ENCODE results near the gene THAP7.

THAP7 gene

GRCh38 chr22:21030621-21031544, 29.0 kb upstream of the THAP7 start:
- DNase-seq (ENCODE audit: low spot score) = no peak

GRCh38 chr22:21030032-21030431, 28.1 kb upstream of the THAP7 start:
- no peak for DNase-seq (ENCODE audit: low spot score)

- DNase-seq (ENCODE audit: low spot score) = no peak
Observed at GRCh38 chr22:21029486-21030025, 27.6 kb upstream of the THAP7 start.

GRCh38 chr22:21028277-21029251, 26.6 kb upstream of the THAP7 start:
- no peak for DNase-seq (ENCODE audit: low spot score)

- no peak for DNase-seq (ENCODE audit: low spot score)
Observed at GRCh38 chr22:21026783-21027692, 25.1 kb upstream of the THAP7 start.

- no peak for DNase-seq (ENCODE audit: low spot score)
Observed at GRCh38 chr22:21025763-21026755, 24.1 kb upstream of the THAP7 start.

GRCh38 chr22:21025266-21025665, 23.3 kb upstream of the THAP7 start:
- no peak for DNase-seq (ENCODE audit: low spot score)

GRCh38 chr22:21022955-21023614, 21.2 kb upstream of the THAP7 start:
- peak; percentile 51 for DNase-seq (ENCODE audit: low spot score)

GRCh38 chr22:21022507-21022906, 20.6 kb upstream of the THAP7 start:
- no peak for DNase-seq (ENCODE audit: low spot score)

GRCh38 chr22:21020802-21021429, 19.0 kb upstream of the THAP7 start:
- DNase-seq (ENCODE audit: low spot score) = peak; percentile 66

- DNase-seq (ENCODE audit: low spot score) = no peak
Observed at GRCh38 chr22:21018314-21018713, 16.4 kb upstream of the THAP7 start.

- DNase-seq (ENCODE audit: low spot score) = no peak
Observed at GRCh38 chr22:21016644-21017420, 14.9 kb upstream of the THAP7 start.

GRCh38 chr22:21015466-21016006, 13.6 kb upstream of the THAP7 start:
- no peak for DNase-seq (ENCODE audit: low spot score)

GRCh38 chr22:21014726-21015465, 13.0 kb upstream of the THAP7 start, which contains the start of gene P2RX6:
Gene P2RX6 (plus strand): TSS chr22:21015165. CDS start chr22:21015175, 10 bp downstream.
- DNase-seq (ENCODE audit: low spot score) = no peak

GRCh38 chr22:21014202-21014725, 12.3 kb upstream of the THAP7 start:
- DNase-seq (ENCODE audit: low spot score) = peak; percentile 90

GRCh38 chr22:21013657-21014201, 11.8 kb upstream of the THAP7 start:
- no peak for DNase-seq (ENCODE audit: low spot score)
